Uterus (tissue), 2 donors: ENCODE results near the gene PPP2R5A.

Experiments
- POLR2A ChIP-seq, 2 donors: fragments of 450-650 bp; IDR thresholded peaks; one replicate each; pipeline ENCODE4 v1.6.1; 2016; ENCODE audit warnings: antibody characterized with exemption in 2 of 2, mild to moderate bottlenecking in 1 of 2, moderate library complexity in 1 of 2
- TF ChIP-seq, protein P1 (sequence below), 4 experiments: fragments of 200-600 bp in 2 of 4; fragments of 450-650 bp in 2 of 4; sonication (generic) in 2 of 4; IDR thresholded peaks; one replicate each; pipeline ENCODE4 v1.5.1; 2016 to 2019; ENCODE audit warnings: antibody characterized with exemption in 4 of 4, mild to moderate bottlenecking in 2 of 4, moderate library complexity in 1 of 4

DNA sequence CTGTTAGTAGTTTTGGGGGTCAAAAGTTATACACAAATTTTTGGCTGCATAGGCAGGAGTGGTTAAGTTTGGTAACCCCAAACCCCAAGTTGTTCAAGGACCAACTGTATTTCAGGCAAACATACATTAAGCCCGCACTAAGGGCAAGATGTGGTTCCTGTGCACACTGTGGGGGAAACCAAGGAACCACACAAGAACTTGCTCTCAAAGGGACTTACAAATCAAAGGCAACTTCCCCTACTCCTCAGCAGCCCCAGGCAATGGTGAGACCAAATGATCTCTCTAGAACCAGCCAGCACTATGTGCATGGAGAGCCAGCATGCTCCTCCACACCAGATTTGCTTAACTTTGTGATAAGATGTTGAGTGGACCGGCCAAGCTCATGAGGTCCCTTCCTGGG is 94.2 kb downstream of the PPP2R5A start:
- TF ChIP-seq POLR2A (IDR thresholded peaks at IDR 0.05), result no peak
- TF ChIP-seq, protein P1, sequence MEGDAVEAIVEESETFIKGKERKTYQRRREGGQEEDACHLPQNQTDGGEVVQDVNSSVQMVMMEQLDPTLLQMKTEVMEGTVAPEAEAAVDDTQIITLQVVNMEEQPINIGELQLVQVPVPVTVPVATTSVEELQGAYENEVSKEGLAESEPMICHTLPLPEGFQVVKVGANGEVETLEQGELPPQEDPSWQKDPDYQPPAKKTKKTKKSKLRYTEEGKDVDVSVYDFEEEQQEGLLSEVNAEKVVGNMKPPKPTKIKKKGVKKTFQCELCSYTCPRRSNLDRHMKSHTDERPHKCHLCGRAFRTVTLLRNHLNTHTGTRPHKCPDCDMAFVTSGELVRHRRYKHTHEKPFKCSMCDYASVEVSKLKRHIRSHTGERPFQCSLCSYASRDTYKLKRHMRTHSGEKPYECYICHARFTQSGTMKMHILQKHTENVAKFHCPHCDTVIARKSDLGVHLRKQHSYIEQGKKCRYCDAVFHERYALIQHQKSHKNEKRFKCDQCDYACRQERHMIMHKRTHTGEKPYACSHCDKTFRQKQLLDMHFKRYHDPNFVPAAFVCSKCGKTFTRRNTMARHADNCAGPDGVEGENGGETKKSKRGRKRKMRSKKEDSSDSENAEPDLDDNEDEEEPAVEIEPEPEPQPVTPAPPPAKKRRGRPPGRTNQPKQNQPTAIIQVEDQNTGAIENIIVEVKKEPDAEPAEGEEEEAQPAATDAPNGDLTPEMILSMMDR (IDR thresholded peaks at IDR 0.05), result no peak
